Measurements from ENCODE around the gene MAGEE2. TPM values are rescaled to one million over a fixed set of nuclear protein-coding genes. Genes with fewer than 3 reads are reported as not detected.
"Not testable (repeated sequence)": the region's sequence is repeated elsewhere in the genome, so short reads cannot be mapped to it uniquely, and the experiment has no call there.

Gene MAGEE2, protein sequence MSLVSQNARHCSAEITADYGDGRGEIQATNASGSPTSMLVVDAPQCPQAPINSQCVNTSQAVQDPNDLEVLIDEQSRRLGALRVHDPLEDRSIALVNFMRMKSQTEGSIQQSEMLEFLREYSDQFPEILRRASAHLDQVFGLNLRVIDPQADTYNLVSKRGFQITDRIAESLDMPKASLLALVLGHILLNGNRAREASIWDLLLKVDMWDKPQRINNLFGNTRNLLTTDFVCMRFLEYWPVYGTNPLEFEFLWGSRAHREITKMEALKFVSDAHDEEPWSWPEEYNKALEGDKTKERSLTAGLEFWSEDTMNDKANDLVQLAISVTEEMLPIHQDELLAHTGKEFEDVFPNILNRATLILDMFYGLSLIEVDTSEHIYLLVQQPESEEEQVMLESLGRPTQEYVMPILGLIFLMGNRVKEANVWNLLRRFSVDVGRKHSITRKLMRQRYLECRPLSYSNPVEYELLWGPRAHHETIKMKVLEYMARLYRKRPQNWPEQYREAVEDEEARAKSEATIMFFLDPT
- polyA plus RNA-seq = not detected

DNA sequence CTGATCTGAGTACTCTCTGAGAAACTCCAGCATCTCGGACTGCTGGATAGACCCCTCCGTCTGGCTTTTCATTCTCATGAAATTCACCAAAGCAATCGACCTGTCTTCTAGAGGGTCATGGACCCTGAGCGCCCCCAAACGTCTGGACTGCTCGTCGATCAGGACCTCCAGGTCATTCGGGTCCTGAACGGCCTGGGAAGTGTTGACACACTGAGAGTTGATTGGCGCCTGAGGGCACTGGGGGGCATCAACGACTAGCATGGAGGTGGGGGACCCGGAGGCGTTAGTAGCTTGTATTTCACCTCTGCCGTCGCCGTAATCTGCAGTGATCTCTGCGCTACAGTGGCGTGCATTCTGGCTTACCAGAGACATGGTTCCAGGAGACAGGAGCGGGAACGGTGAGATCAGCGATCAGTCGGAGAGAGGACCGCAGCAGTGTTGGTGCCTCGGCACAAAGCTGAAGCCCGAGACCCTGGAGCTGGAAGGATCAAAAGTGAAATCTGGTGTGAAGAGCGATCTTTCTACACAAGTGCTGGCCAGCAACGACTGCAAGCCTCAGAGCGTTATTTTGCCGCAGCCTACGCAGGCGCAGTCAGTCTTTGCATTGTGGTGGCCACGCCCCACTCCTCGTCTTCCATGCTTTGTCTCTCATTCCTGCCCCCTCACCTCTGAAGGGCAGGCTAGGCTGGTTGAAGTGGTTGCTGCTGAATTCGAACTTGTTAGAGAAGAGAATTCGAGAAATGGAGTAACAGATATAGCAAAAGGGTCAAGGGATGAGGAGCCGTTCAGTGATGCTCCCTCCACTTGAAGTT, at the start of gene MAGEE2:
Gene MAGEE2 (minus strand): TSS at position 575 of the 812 bp plus-strand sequence. CDS start 203 bp downstream, at position 372.
- peaks cover 0 to 6% (median 4%) of the 10 kb centered on the region in 3 donors for H3K27me3 Mint-ChIP-seq (ENCODE audit: low read depth in 3 of 3)
- H3K4me3 Mint-ChIP-seq = peak within 1 kb of the TSS; percentile 51 to 80 (median 71)
- no peaks in the 10 kb centered on the region for H3K36me3 Mint-ChIP-seq
- no peaks in the 10 kb centered on the region for H3K9me3 Mint-ChIP-seq
- H3K4me1 Mint-ChIP-seq = peaks cover 0 to 4% of the 10 kb centered on the region in 2 donors
- no peak within 1 kb of the TSS for H3K27ac Mint-ChIP-seq
- no peak for DNase-seq

DNA sequence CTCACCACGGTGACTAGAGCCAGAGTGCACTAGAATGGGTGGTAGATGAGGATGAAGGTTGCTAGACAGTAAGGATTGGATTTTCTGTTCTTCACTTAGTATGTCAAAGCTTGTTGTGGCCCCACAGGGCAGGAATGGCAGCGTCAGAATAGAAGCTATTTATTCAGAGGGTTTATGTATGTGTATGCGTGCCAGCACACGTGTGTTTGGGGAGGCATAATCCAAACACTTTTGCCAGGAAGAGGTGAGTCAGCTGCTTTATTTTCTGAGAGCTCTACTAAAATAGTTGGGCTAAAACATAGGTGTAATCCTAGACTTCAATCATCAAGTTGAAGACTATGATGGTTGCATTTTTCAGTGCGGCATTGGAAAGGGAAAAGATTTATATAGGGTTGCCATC, 1.2 kb upstream of the MAGEE2 start:
- Mint-ChIP-seq H3K27me3 (ENCODE audit: low read depth in 3 of 3) (peaks cover 0 to 6% (median 3%) of the 10 kb centered on the region in 3 donors), H3K36me3 (no peaks in the 10 kb centered on the region), H3K27ac (no peak overlapping the region), H3K4me1 (peaks cover 0 to 4% of the 10 kb centered on the region in 2 donors), H3K9me3 (no peaks in the 10 kb centered on the region), H3K4me3 (no peak overlapping the region)
- no peak for DNase-seq

DNA sequence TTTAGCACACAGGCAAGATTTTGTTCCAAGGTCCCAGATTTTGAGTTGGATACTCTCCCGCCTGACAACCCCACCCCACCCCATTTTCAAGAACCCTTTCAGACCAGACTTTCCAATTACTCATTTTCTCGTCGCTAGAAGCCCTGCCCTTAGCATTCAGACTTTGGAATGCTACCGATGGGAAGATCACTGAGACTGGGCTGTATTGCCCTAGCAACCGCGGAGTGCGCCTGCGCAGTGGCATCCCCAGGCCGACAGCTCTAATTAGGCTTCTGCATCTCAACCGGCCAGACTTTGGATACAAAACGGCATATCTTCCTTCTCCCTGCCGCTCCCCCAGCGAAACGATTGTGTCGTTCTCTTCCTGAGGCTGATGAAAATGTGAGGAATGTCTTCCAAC, 3.4 kb downstream of the MAGEE2 start:
- Mint-ChIP-seq H3K4me1 (peaks cover 0 to 4% of the 10 kb centered on the region in 2 donors), H3K27me3 (ENCODE audit: low read depth in 3 of 3) (peaks cover 0 to 6% (median 5%) of the 10 kb centered on the region in 3 donors), H3K36me3 (no peaks in the 10 kb centered on the region), H3K27ac (no peak overlapping the region), H3K9me3 (no peaks in the 10 kb centered on the region), H3K4me3 (no peak overlapping the region)
- no peak for DNase-seq

DNA sequence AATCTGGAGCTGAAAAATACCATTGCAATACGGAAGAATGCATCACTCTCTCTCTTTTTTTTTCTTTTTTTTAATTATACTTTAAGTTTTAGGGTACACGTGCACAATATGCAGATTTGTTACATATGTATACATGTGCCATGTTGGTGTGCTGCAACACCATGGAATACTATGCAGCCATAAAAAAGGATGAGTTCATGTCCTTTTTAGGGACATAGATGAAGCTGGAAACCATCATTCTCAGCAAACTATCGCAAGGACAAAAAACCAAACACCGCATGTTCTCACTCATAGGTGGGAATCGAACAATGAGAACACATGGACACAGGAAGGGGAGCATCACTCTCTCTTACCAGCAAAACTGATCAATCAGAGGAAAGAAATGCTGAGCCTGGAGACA, 17.0 kb downstream of the MAGEE2 start:
- H3K4me1 Mint-ChIP-seq; H3K9me3 Mint-ChIP-seq; H3K36me3 Mint-ChIP-seq; H3K27me3 Mint-ChIP-seq (ENCODE audit: low read depth in 3 of 3); H3K4me3 Mint-ChIP-seq; H3K27ac Mint-ChIP-seq; DNase-seq: not testable (repeated sequence)

DNA sequence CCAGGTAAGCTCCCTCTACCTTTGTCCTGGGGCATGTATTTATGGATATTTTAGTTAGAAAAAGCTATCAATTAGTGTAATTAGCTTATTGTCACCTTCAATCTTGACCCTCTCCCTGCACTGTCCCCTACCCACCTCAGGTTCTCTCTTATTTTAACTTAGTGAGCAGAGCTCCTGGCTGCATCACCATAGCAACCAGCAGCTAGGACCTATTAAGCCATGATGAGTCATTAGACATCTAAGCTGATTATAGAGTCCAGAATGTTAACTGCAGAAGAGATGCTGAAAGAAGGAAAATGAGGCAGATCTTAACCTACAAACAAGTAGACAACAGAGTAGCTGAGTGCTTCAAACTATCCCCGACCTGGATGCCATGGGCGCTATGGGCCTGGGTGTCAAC, 36.6 kb downstream of the MAGEE2 start:
- Mint-ChIP-seq H3K4me3 (no peak overlapping the region), H3K4me1 (peaks cover 11 to 15% of the 10 kb centered on the region in 2 donors), H3K27ac (peak overlapping the region in 2 of 6 donors; percentile 9 to 33), H3K27me3 (ENCODE audit: low read depth in 3 of 3) (peaks cover 5 to 15% (median 6%) of the 10 kb centered on the region in 3 donors), H3K36me3 (no peaks in the 10 kb centered on the region), H3K9me3 (peaks cover 0 to 3% (median 0%) of the 10 kb centered on the region in 6 donors)
- DNase-seq = no peak

DNA sequence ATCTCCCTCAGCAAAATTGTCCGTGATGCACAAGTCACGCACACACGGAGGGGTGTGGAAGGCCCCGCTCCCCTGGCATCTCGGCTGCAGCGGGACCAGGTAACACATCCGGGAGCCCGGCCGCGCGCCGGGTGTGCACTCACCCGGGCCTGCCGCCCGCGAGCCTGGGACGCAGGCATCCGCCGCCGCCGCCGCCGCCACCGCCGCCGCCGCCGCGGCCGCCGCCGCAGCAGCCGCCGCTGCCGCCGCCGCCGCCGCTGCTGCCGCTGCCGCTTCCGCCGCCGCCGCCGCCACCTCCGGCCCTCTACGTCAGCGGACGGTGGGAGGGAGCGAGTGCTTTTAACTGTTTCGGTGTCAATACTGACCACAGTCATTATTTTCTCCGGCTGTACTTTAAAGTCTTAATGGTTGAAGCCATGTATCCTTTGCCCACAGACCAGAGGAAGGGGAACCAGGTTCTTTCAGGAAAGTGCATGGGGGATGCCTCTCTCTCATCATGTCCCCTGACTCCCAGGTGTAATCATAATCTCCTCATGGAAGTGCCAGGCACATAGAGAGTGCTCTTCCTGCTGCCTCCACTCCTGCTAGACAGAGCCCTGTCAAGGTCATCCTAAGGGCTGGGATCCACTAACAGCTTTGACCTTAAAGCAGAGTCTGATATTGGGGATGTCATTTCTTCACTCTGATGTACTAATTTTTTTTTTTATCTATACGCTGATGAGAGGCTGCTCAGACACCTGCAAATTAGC, 38.0 kb downstream of the MAGEE2 start:
- H3K27me3 Mint-ChIP-seq (ENCODE audit: low read depth in 3 of 3) = peaks cover 3 to 17% (median 5%) of the 10 kb centered on the region in 3 donors
- H3K27ac Mint-ChIP-seq = peak overlapping the region in 3 of 6 donors; percentile 5 to 77 (median 59)
- H3K4me1 Mint-ChIP-seq = peaks cover 11 to 15% of the 10 kb centered on the region in 2 donors
- DNase-seq = peak; percentile 10 to 30 (median 12)
- peak overlapping the region; percentile 63 to 81 (median 69) for H3K4me3 Mint-ChIP-seq
- H3K36me3 Mint-ChIP-seq = no peaks in the 10 kb centered on the region
- peaks cover 0 to 6% (median 0%) of the 10 kb centered on the region in 6 donors for H3K9me3 Mint-ChIP-seq
